GM21360 (cell line): ENCODE results near the gene ZBTB1.
"Not testable (repeated sequence)": the region's sequence is repeated elsewhere in the genome, so short reads cannot be mapped to it uniquely, and the experiment has no call there.

ENCODE experiments used
- ATAC-seq: cut with Tn5 transposase; IDR thresholded peaks from one replicate; pipeline ENCODE4 v1.9.1; 2021; ENCODE audit warnings: mild to moderate bottlenecking, moderate library complexity; ENCODE audit not compliant: unreplicated experiment

ZBTB1 gene

GRCh38 chr14:64495252-64495651, 9.3 kb upstream of the ZBTB1 start:
- no peak for ATAC-seq

- no peak for ATAC-seq
Measured at GRCh38 chr14:64496764-64497163, 7.8 kb upstream of the ZBTB1 start.

GRCh38 chr14:64500088-64500487, 4.5 kb upstream of the ZBTB1 start:
- ATAC-seq, result no peak

- no peak for ATAC-seq
Measured at GRCh38 chr14:64501411-64502171, 3.0 kb upstream of the ZBTB1 start.

- no peak for ATAC-seq
Measured at GRCh38 chr14:64502456-64502855, 2.1 kb upstream of the ZBTB1 start.

- no peak for ATAC-seq
Measured at GRCh38 chr14:64502887-64503433, 1.6 kb upstream of the ZBTB1 start.

GRCh38 chr14:64503434-64504309, 898 bp upstream of the ZBTB1 start, which contains the start of gene ZBTB25:
TSS of gene ZBTB25 (minus strand) at chr14:64503838. CDS start at chr14:64490533, 13,305 bp downstream.
- ATAC-seq, result peak; percentile 57

GRCh38 chr14:64504897-64505794, 576 bp downstream of the ZBTB1 start:
- no peak for ATAC-seq

- ATAC-seq, result no peak
Measured at GRCh38 chr14:64506721-64507120, 2.2 kb downstream of the ZBTB1 start.

- no peak for ATAC-seq
Measured at GRCh38 chr14:64507376-64508156, 3.0 kb downstream of the ZBTB1 start.

GRCh38 chr14:64508215-64508776, 3.7 kb downstream of the ZBTB1 start:
- ATAC-seq, result no peak

- no peak for ATAC-seq
Measured at GRCh38 chr14:64509036-64509435, 4.5 kb downstream of the ZBTB1 start.

GRCh38 chr14:64510825-64511671, 6.5 kb downstream of the ZBTB1 start:
- no peak for ATAC-seq

GRCh38 chr14:64513271-64513670, 8.7 kb downstream of the ZBTB1 start:
- ATAC-seq, result no peak

GRCh38 chr14:64515053-64515452, 10.5 kb downstream of the ZBTB1 start:
- no peak for ATAC-seq

GRCh38 chr14:64516969-64517368, 12.4 kb downstream of the ZBTB1 start:
- no peak for ATAC-seq

GRCh38 chr14:64517667-64518066, 13.1 kb downstream of the ZBTB1 start:
- ATAC-seq, result not testable (repeated sequence)

- ATAC-seq, result no peak
Measured at GRCh38 chr14:64518229-64518628, 13.7 kb downstream of the ZBTB1 start.

GRCh38 chr14:64520699-64521098, 16.1 kb downstream of the ZBTB1 start:
- no peak for ATAC-seq
